Measurements from ENCODE around the gene TPK1. TPM values are rescaled to one million over a fixed set of nuclear protein-coding genes. Genes with fewer than 3 reads are reported as not detected.
"Not testable (repeated sequence)": the region's sequence is repeated elsewhere in the genome, so short reads cannot be mapped to it uniquely, and the experiment has no call there.

Gene TPK1
- total RNA-seq, 1 donor from 2014 or later = 3.5 TPM

- Mint-ChIP-seq H3K27me3 (ENCODE audit: low read depth) (peaks cover 3% of the 10 kb centered on the region), H3K36me3 (ENCODE audit: low read depth) (no peaks in the 10 kb centered on the region), H3K27ac (ENCODE audit: unreplicated experiment) (no peak overlapping the region), H3K9me3 (ENCODE audit: low read depth) (peaks cover 4% of the 10 kb centered on the region), H3K4me3 (ENCODE audit: unreplicated experiment) (no peak overlapping the region), H3K4me1 (ENCODE audit: low read depth) (no peaks in the 10 kb centered on the region)
- TF ChIP-seq, protein P1, sequence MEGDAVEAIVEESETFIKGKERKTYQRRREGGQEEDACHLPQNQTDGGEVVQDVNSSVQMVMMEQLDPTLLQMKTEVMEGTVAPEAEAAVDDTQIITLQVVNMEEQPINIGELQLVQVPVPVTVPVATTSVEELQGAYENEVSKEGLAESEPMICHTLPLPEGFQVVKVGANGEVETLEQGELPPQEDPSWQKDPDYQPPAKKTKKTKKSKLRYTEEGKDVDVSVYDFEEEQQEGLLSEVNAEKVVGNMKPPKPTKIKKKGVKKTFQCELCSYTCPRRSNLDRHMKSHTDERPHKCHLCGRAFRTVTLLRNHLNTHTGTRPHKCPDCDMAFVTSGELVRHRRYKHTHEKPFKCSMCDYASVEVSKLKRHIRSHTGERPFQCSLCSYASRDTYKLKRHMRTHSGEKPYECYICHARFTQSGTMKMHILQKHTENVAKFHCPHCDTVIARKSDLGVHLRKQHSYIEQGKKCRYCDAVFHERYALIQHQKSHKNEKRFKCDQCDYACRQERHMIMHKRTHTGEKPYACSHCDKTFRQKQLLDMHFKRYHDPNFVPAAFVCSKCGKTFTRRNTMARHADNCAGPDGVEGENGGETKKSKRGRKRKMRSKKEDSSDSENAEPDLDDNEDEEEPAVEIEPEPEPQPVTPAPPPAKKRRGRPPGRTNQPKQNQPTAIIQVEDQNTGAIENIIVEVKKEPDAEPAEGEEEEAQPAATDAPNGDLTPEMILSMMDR (IDR thresholded peaks at IDR 0.05) = no peak
- DNase-seq (ENCODE audit: low spot score) = no peak
These were observed 260.4 kb downstream of the TPK1 start for GRCh38 chr7:144575456-144575855.

GRCh38 chr7:144574753-144575152 lies 261.1 kb downstream of the TPK1 start:
- not testable (repeated sequence) for H3K36me3 Mint-ChIP-seq (ENCODE audit: low read depth); H3K4me3 Mint-ChIP-seq (ENCODE audit: unreplicated experiment); H3K27me3 Mint-ChIP-seq (ENCODE audit: low read depth); H3K9me3 Mint-ChIP-seq (ENCODE audit: low read depth); H3K4me1 Mint-ChIP-seq (ENCODE audit: low read depth); H3K27ac Mint-ChIP-seq (ENCODE audit: unreplicated experiment); DNase-seq (ENCODE audit: low spot score)

DNA sequence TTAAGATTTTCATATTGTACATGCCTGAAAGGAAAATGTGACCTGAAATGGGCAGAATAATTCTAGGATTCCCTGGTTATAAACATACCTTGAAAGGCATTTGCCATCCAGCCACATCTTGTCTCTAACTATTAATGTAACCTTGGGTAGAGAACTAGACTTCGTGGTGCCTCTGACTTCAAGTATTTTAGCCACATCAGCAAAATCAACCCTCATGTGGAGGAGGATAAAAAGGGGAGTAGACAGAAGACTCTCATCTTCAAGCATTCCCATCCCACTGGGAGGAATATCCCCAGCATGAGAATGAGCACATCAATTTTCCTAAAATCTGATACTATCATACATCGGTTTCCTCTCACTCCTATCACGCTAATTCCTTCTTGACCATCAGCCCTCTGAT lies 267.6 kb downstream of the TPK1 start:
- Mint-ChIP-seq H3K4me3 (ENCODE audit: unreplicated experiment) (no peak overlapping the region), H3K36me3 (ENCODE audit: low read depth) (no peaks in the 10 kb centered on the region), H3K27ac (ENCODE audit: unreplicated experiment) (no peak overlapping the region), H3K4me1 (ENCODE audit: low read depth) (no peaks in the 10 kb centered on the region), H3K9me3 (ENCODE audit: low read depth) (peaks cover 5% of the 10 kb centered on the region), H3K27me3 (ENCODE audit: low read depth) (no peaks in the 10 kb centered on the region)
- DNase-seq (ENCODE audit: low spot score) = no peak
- TF ChIP-seq, protein P1 (IDR thresholded peaks at IDR 0.05) = no peak

DNA sequence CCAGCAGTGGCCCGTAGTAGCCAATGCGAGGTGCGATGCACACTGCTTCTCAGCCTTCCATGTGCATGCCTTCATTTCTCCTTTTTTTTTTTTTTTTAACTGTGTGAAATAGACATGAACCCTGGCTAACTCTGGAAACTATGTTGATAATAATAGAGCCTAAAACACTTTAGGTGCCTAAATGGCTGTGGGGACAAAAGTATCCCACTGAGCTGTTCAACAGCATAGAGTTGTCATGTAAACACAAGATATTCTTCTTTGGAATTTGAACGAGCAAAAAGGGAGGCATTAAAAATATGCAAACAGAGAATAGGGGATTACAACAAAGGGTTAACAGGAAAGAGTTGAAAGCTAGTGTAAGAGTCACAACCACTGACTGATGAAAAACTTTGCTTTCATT lies 270.3 kb downstream of the TPK1 start:
- Mint-ChIP-seq H3K4me3 (ENCODE audit: unreplicated experiment) (no peak overlapping the region), H3K4me1 (ENCODE audit: low read depth) (no peaks in the 10 kb centered on the region), H3K27ac (ENCODE audit: unreplicated experiment) (no peak overlapping the region), H3K9me3 (ENCODE audit: low read depth) (peaks cover 5% of the 10 kb centered on the region), H3K27me3 (ENCODE audit: low read depth) (no peaks in the 10 kb centered on the region), H3K36me3 (ENCODE audit: low read depth) (no peaks in the 10 kb centered on the region)
- TF ChIP-seq, protein P1 (IDR thresholded peaks at IDR 0.05) = no peak
- no peak for DNase-seq (ENCODE audit: low spot score)

DNA sequence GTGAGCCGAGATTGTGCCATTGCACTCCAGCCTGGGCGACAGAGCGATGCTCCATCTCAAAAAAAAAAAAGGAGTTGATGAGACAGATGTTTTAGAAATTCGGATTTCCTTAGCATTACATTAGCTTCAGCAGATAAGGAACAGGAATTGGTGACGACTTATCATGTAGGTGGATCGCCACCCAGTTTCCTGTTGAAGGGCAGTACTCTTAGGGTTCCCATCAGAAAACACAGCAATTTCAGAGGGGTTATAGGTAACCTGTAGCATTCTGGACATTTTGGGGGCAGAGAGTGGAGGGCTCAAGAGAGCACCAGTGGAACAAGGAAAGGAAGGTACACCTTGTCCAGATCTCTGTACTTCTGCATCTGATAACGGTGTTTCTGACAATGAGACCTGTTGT lies 286.0 kb downstream of the TPK1 start:
- no peak overlapping the region for H3K27ac Mint-ChIP-seq (ENCODE audit: unreplicated experiment)
- no peak for DNase-seq (ENCODE audit: low spot score)
- no peak overlapping the region for H3K4me3 Mint-ChIP-seq (ENCODE audit: unreplicated experiment)
- H3K9me3 Mint-ChIP-seq (ENCODE audit: low read depth) = no peaks in the 10 kb centered on the region
- no peaks in the 10 kb centered on the region for H3K4me1 Mint-ChIP-seq (ENCODE audit: low read depth)
- H3K27me3 Mint-ChIP-seq (ENCODE audit: low read depth) = no peaks in the 10 kb centered on the region
- no peaks in the 10 kb centered on the region for H3K36me3 Mint-ChIP-seq (ENCODE audit: low read depth)
- TF ChIP-seq, protein P1 (IDR thresholded peaks at IDR 0.05) = no peak

DNA sequence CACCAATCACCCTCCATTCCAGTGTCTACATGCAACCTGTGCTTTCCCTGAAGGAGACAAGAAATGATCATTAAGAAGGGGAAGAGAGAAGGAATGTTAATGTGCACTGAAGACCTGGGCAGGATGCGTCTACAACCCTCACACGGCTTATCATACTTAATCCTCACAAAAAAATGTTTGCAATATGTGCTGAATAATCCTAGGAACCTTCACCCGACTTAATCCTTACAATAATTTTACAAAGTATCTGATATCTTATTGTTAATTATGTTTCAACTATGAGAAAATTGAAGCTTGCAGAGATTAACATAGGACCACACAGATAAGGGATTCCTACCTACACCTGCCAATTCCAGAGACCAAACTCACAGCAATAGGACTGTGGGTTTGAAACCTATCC lies 287.3 kb downstream of the TPK1 start:
- Mint-ChIP-seq H3K27ac (ENCODE audit: unreplicated experiment) (no peak overlapping the region), H3K36me3 (ENCODE audit: low read depth) (no peaks in the 10 kb centered on the region), H3K9me3 (ENCODE audit: low read depth) (no peaks in the 10 kb centered on the region), H3K4me1 (ENCODE audit: low read depth) (no peaks in the 10 kb centered on the region), H3K4me3 (ENCODE audit: unreplicated experiment) (no peak overlapping the region), H3K27me3 (ENCODE audit: low read depth) (no peaks in the 10 kb centered on the region)
- no peak for DNase-seq (ENCODE audit: low spot score)
- TF ChIP-seq, protein P1 (IDR thresholded peaks at IDR 0.05) = no peak

All from chondrocyte (in vitro differentiated cells).